HepG2 (cell line): ENCODE results near the gene SLC4A2. TPM values are rescaled to one million over a fixed set of nuclear protein-coding genes. Genes with fewer than 3 reads are reported as not detected.

Experiments
- AFF4 ChIP-seq: sonication (generic); formaldehyde crosslinking; IDR thresholded peaks from 2 replicates; pipeline ENCODE4 v1.4.0; 2020; ENCODE audit warnings: missing genetic modification reagents
- CBX5 ChIP-seq: sonication (generic); formaldehyde crosslinking; IDR thresholded peaks from 2 replicates; pipeline ENCODE4 v1.4.0; 2020; ENCODE audit warnings: missing genetic modification reagents, borderline replicate concordance
- ETV5 ChIP-seq: IDR thresholded peaks from 2 replicates; pipeline ENCODE4 v1.6.1; 2018; ENCODE audit warnings: missing biosample characterization, missing genetic modification reagents, inconsistent platforms, borderline replicate concordance
- FOXP4 ChIP-seq: sonication (generic); formaldehyde crosslinking; IDR thresholded peaks from 2 replicates; pipeline ENCODE4 v1.4.0; 2020; ENCODE audit warnings: missing genetic modification reagents
- MNT ChIP-seq: fragments of 450-650 bp; IDR thresholded peaks from 2 replicates; pipeline ENCODE4 v1.6.1; 2016
- NAIF1 ChIP-seq: sonication (generic); formaldehyde crosslinking; IDR thresholded peaks from 2 replicates; pipeline ENCODE4 v1.5.0; 2020; ENCODE audit warnings: mild to moderate bottlenecking, missing genetic modification reagents, borderline replicate concordance
- PHF8 ChIP-seq: sonication (generic); formaldehyde crosslinking; IDR thresholded peaks from 2 replicates; pipeline ENCODE4 v1.5.0; 2020; ENCODE audit warnings: missing genetic modification reagents
- POGZ ChIP-seq: sonication (generic); formaldehyde crosslinking; IDR thresholded peaks from 2 replicates; pipeline ENCODE4 v1.4.0; 2020; ENCODE audit warnings: mild to moderate bottlenecking, missing genetic modification reagents
- RAD51 ChIP-seq: fragments of 450-650 bp; IDR thresholded peaks from 2 replicates; pipeline ENCODE4 v1.6.1; 2016; ENCODE audit warnings: borderline replicate concordance
- THAP11 ChIP-seq: IDR thresholded peaks from 2 replicates; pipeline ENCODE4 v1.6.1; 2016; ENCODE audit warnings: missing biosample characterization, missing genetic modification reagents
- U2AF2 ChIP-seq: fragments of 200-400 bp; formaldehyde crosslinking; IDR thresholded peaks from 2 replicates; pipeline ENCODE4 v1.6.1; 2017; ENCODE audit warnings: low read depth, mild to moderate bottlenecking, low read length
- WIZ ChIP-seq: sonication (generic); formaldehyde crosslinking; IDR thresholded peaks from 2 replicates; pipeline ENCODE4 v1.5.1; 2020; ENCODE audit warnings: mild to moderate bottlenecking, missing genetic modification reagents
- ZBTB7A ChIP-seq: sonication (generic); formaldehyde crosslinking; IDR thresholded peaks from 2 replicates; pipeline ENCODE4 v1.8.0; 2022; ENCODE audit warnings: mild to moderate bottlenecking, missing genetic modification reagents
- ZFP36 ChIP-seq: fragments of 150-350 bp; IDR thresholded peaks from 2 replicates; pipeline ENCODE4 v1.6.1; 2018; ENCODE audit warnings: borderline replicate concordance, low read length, low read depth; ENCODE audit not compliant: partially characterized antibody
- ZNF639 ChIP-seq: conservative IDR thresholded peaks from 2 replicates; pipeline ENCODE4 v1.6.1; 2018; ENCODE audit warnings: missing genetic modification reagents
- ZNF652 ChIP-seq: IDR thresholded peaks from 2 replicates; pipeline ENCODE4 v1.6.1; 2016; ENCODE audit warnings: low read depth, borderline replicate concordance
- ZSCAN21 ChIP-seq: sonication (generic); formaldehyde crosslinking; IDR thresholded peaks from 2 replicates; pipeline ENCODE4 v1.8.0; 2022; ENCODE audit warnings: mild to moderate bottlenecking, missing genetic modification reagents, moderate library complexity, borderline replicate concordance
- polyA plus RNA-seq, 8 experiments: library from polyadenylated mRNA; depleted of rRNA in 3 of 8; stranded (reverse) in 7 of 8; unstranded in 1 of 8; fragments of >200 nt; fragmentation: Illumina TruSeq in 4 of 8; extraction: Trizol in 4 of 8; gene quantifications; 2 replicates each; pipeline versions ENCODE4 v1.2.1 to v1.2.3, GENCODE V29; 2011 to 2016; ENCODE audit warnings: low read depth in 4 of 8, missing spikeins in 1 of 8, mixed read lengths in 1 of 8; ENCODE audit not compliant: insufficient read depth in 1 of 8
- total RNA-seq, 5 experiments: library from RNA; depleted of rRNA; stranded (reverse); fragments of >200 nt; fragmentation: Illumina TruSeq; extraction: Trizol; gene quantifications; 2 replicates each; pipeline ENCODE4 v1.2.3, GENCODE V29; 2016; ENCODE audit warnings: low read depth in 1 of 5

SLC4A2 gene
- total and polyA plus RNA-seq, 2 of the 13 experiments (the other 11 are each of a cell fraction or from before 2014, with no cell fraction given): 51.9 to 73.4 TPM

GRCh38 chr7:151058781-151059366 lies 515 bp upstream of the SLC4A2 start (continued):
- TF ChIP-seq ZSCAN21 (CRISPR knock-in tag): 0 out of 2 replicates have a peak, but pooled peaks have one; percentile 23
- peak; percentile 83; the same call in 1 of the 2 replicates for TF ChIP-seq ZNF652 (CRISPR knock-in tag)
- TF ChIP-seq RAD51: no peak
- peak; percentile 53; the same call in 1 of the 2 replicates for TF ChIP-seq NAIF1 (CRISPR knock-in tag)
- no peak for TF ChIP-seq THAP11 (CRISPR knock-in tag)
- no peak for TF ChIP-seq U2AF2
- no peak for TF ChIP-seq ZFP36
- 0 out of 2 replicates have a peak, but pooled peaks have one; percentile 30 for TF ChIP-seq FOXP4 (CRISPR knock-in tag)
- 0 out of 2 replicates have a peak, but pooled peaks have one; percentile 12 for TF ChIP-seq WIZ
- TF ChIP-seq MNT: peak; percentile 34
- 0 out of 2 replicates have a peak, but pooled peaks have one; percentile 5 for TF ChIP-seq PHF8 (CRISPR knock-in tag)
- TF ChIP-seq ZBTB7A (CRISPR knock-in tag): 0 out of 2 replicates have a peak, but pooled peaks have one; percentile 12
- TF ChIP-seq AFF4 (CRISPR knock-in tag): no peak
- TF ChIP-seq ETV5 (CRISPR knock-in tag): 0 out of 2 replicates have a peak, but pooled peaks have one; percentile 4
- 0 out of 2 replicates have a peak, but pooled peaks have one; percentile 19 for TF ChIP-seq POGZ
- no peak for TF ChIP-seq CBX5
- 0 out of 2 replicates have a peak, but pooled peaks have one; percentile 36 for TF ChIP-seq ZNF639 (CRISPR knock-in tag)
